ENCODE data around the gene PRKAB1.
"Not testable (repeated sequence)": the region's sequence is repeated elsewhere in the genome, so short reads cannot be mapped to it uniquely, and the experiment has no call there.

The PRKAB1 gene, protein sequence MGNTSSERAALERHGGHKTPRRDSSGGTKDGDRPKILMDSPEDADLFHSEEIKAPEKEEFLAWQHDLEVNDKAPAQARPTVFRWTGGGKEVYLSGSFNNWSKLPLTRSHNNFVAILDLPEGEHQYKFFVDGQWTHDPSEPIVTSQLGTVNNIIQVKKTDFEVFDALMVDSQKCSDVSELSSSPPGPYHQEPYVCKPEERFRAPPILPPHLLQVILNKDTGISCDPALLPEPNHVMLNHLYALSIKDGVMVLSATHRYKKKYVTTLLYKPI

GRCh38 chr12:119667577-119668323 lies at the start of gene PRKAB1:
Gene PRKAB1 (plus strand): TSS chr12:119668133. CDS start chr12:119668245, 112 bp downstream.
- DNase-seq (ENCODE audit: low spot score): peak; percentile 99

GRCh38 chr12:119618328-119618896 lies 49.5 kb upstream of the PRKAB1 start:
- not testable (repeated sequence) for DNase-seq (ENCODE audit: low spot score)

GRCh38 chr12:119620490-119620889 lies 47.4 kb upstream of the PRKAB1 start:
- DNase-seq (ENCODE audit: low spot score): no peak

DNA sequence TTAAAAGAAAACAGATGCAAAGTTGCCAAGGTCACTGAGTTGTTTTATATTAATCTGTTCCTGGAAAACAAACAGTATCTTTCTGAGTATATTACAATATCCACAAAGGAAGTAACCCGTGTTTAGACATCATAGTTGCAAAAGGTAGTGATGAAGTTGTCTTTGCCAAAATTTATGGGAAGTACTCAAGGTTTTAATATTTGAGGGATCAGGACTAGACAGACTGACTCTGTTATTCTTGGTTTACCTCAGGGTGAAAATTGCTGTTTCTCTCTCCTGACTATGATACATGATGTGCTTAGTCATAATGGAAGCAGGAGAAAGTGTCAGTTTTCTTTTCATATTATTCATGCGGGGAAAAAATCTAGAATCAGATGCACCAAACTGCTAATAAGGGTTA lies 46.1 kb upstream of the PRKAB1 start:
- no peak for DNase-seq (ENCODE audit: low spot score)

GRCh38 chr12:119624966-119625365 lies 43.0 kb upstream of the PRKAB1 start:
- DNase-seq (ENCODE audit: low spot score): no peak

- no peak for DNase-seq (ENCODE audit: low spot score)
Observed at GRCh38 chr12:119627019-119627643, 40.8 kb upstream of the PRKAB1 start.

- DNase-seq (ENCODE audit: low spot score): no peak
Observed at GRCh38 chr12:119627686-119628085, 40.2 kb upstream of the PRKAB1 start.

GRCh38 chr12:119630223-119630780 lies 37.6 kb upstream of the PRKAB1 start:
- no peak for DNase-seq (ENCODE audit: low spot score)

DNA sequence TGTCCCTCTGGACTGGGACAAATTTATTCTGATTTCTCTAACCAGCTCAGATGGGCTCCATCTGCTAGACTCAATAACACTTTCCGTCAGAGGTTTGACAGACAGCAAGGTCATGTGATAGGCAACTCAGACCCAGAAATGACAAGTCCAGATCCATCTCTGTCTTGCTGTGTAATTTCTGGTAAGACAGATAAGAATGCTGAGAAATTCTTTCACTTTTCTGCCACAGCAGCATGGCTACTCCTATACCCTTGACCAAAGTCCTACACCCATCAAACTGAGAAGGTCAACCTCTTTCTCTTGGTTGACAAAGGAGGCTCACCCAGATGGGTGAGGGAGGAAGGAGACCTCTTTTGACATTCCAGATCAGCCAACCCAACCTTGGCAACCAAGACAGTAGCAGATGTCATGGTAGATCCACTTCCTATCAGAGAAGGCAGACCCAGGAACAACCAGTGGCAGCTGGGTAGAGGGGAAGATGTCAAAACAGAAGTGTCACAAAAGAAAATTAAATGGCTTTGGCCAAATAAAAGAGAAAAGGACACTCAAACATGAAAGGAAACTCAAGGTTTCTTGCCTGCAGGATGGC lies 36.9 kb upstream of the PRKAB1 start:
- peak; percentile 25 for DNase-seq (ENCODE audit: low spot score)

GRCh38 chr12:119631930-119632678 lies 35.8 kb upstream of the PRKAB1 start:
- no peak for DNase-seq (ENCODE audit: low spot score)

DNA sequence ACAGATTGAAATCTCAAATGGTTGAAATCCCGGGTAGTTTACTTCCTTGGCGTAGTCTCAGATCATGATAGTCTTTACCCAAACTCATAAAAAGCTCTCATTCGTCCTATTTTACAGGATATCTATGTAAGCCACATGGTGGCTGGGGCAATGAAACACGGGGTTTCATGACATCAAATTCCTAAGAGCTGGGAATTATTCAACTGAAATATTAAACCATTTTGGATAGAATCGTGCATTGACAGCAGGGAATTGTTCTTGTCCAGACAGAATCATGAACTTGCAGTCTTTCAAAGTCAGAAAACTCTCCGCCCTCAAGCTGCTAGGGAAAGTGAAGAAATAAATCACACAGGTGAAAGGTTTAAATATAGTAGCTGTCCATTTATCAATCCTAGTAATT lies 33.2 kb upstream of the PRKAB1 start:
- no peak for DNase-seq (ENCODE audit: low spot score)

- DNase-seq (ENCODE audit: low spot score): peak; percentile 13
Observed at GRCh38 chr12:119642986-119643385, 24.9 kb upstream of the PRKAB1 start.

DNA sequence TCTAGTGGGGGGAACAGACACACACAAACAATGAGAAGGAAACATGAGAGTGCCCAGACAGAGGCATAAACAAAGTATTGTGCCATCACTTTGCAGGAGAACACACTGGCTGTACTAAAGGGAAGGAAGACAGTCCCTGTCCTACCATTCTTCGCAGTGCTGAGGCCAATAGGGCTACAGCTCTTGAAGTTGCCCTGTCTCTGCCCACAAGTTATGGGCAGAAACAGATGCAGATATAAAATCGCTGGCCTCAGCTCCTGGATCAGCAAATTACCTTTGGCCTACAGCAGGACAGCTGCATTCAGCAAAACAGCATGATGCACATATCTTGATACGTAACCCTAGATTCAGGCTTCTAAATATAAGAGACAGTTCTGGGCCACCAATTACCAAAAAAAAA lies 23.0 kb upstream of the PRKAB1 start:
- no peak for DNase-seq (ENCODE audit: low spot score)

- no peak for DNase-seq (ENCODE audit: low spot score)
Observed at GRCh38 chr12:119645535-119646059, 22.3 kb upstream of the PRKAB1 start.

DNA sequence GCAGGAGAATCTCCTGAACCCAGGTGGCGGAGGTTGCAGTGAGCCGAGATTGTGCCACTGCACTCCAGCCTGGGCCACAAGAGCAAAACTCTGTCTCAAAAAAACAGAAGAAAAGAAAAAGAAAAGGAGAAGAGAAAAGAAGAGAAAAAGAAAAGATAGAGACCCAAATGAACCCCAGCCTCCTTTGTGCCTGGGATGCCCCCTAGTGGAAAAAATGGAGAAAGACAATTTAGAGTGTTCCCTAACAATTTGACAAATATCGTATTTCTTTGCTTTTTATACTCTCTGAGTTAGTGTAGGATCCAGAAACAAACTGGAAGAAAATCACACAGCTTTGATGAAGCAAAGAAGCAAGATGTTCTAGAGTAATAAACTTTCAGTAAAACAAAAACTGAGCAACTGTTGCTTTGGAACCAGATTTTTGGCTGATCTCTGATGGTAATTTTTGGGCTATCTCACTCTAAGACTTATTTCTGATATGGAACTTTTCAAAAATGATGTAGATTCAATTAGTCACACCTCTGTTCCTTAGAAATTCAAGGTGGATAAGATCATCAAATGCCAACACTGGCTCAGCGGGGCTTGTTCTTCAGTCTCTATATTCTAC lies 18.6 kb upstream of the PRKAB1 start:
- peak; percentile 67 for DNase-seq (ENCODE audit: low spot score)

DNA sequence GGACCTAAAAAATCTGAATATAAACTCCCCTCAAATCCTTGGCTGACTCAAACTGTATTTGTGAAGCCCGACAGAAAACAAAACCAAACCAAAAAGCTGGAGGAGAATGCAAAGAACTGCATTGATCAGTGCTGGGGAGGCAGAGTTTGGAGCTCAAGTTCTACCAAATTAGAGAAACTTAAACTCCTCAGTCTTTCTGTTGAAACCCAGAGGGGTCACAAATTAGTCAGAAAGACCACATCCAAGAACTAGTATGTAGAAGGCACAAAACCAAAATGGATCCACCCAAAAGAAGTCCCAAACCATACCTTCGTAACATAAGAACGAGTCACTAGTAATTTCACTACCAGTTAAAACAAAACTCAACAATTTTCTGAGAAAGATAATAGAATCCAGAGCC lies 15.3 kb upstream of the PRKAB1 start:
- DNase-seq (ENCODE audit: low spot score): no peak

DNA sequence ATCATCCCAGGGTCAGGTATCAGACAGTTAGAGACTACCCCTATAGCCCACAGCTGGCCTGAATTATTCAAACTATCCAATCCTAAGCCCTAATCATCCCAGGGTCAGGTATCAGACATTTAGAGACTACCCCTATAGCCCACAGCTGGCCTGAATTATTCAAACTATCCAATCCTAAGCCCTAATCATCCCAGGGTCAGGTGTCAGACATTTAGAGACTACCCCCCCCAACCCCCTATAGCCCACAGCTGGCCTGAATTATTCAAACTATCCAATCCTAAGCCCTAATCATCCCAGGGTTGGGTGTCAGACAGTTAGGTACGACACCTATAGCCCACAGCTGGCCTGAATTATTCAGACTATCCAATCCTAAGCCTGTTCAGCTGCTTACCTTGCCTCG lies 10.9 kb upstream of the PRKAB1 start:
- DNase-seq (ENCODE audit: low spot score): not testable (repeated sequence)

DNA sequence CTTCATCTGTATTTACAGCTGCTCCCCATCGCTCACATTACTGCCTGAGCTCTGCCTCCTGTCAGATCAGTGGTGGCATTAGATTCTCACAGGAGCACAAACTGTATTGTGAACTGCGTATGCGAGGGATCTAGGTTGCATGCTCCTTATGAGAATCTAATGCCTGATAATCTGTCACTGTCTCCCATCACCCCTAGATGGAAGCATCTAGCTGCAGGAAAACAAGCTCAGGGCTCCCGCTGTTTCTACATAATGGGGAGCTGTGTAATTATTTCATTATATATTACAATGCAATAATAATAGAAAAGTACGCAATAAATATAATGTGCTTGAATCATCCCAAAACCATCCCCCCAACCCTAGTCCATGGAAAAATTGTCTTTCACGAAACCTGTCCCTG lies 9.8 kb upstream of the PRKAB1 start:
- DNase-seq (ENCODE audit: low spot score): not testable (repeated sequence)

DNA sequence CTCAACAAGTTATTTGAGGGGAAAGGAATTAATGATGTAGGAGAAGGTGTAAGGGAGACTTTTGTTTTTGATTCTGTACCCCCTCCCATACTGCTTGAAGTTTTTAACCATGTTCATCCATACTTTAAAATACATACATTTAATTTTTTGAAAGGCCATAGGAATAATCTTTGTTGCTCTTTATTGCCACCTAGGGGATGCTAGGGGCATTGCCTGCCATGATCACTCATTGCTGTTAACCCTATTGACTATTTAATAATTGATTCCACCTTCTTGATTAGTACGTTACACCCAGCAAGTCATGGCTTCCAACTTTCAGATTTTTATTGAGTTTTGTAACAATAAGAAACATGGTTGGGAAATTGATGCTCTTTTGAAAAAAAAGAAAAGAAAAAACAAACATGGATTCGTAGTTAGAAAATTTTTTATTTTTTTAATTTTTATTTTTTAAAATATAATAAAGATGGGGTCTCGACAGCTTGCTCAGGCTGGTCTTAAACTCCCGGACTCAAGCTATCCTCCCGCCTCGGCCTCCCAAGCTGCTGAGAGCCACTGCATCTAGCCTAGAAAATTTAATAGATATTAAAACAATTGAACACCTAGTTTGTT lies 8.5 kb upstream of the PRKAB1 start:
- DNase-seq (ENCODE audit: low spot score): peak; percentile 78

DNA sequence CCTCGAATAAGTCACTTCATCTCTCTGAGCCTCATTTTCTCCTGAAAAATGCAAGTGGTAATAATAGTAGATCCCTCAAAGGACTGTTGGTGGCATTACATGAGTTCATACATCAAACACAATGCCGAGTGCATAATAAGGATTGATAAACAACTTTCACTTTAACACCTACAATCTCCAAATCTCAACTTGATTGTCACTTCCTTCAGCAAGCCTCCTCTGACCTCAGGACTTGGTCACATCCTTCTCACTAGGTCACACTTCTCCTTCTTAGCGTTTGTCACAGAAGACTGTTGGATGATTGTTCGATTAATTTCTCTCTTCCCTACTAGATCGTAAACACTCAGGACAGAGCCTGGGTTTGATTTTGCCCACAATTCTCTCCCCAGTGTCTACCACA lies 7.9 kb upstream of the PRKAB1 start:
- no peak for DNase-seq (ENCODE audit: low spot score)

Data from hematopoietic multipotent progenitor cell treated with erythropoietin and hydrocortisone succinate and interleukin-3 and kit ligand, for 15 days (in vitro differentiated cells).